GM23338 (cell line): ENCODE measurements around the gene ZNRF1.

Experiments
- EZH2 ChIP-seq: fragments of 200-600 bp; sonication (generic); IDR thresholded peaks from one replicate; pipeline ENCODE4 v1.8.0; 2017; ENCODE audit warnings: antibody characterized with exemption, mild to moderate bottlenecking, low read depth; ENCODE audit not compliant: unreplicated experiment
- EZH2phosphoT487 ChIP-seq: fragments of 200-600 bp; sonication (generic); IDR thresholded peaks from one replicate; pipeline ENCODE4 v1.8.1; 2018; ENCODE audit warnings: antibody characterized with exemption; ENCODE audit not compliant: unreplicated experiment
- JUNB ChIP-seq: IDR thresholded peaks from one replicate; pipeline ENCODE4 v1.6.1; 2016; ENCODE audit warnings: antibody characterized with exemption; ENCODE audit not compliant: unreplicated experiment
- POLR2AphosphoS5 ChIP-seq: IDR thresholded peaks from 2 replicates; pipeline ENCODE4 v1.6.1; 2016; ENCODE audit warnings: antibody characterized with exemption, low read depth
- TF ChIP-seq, protein P1 (sequence below), 2 experiments: fragments of 200-600 bp in 1 of 2; sonication (generic) in 1 of 2; conservative IDR thresholded peaks; 2 replicates each; pipeline versions ENCODE4 v1.5.1 to v1.6.1; 2016 to 2017; ENCODE audit warnings: antibody characterized with exemption in 2 of 2, low read depth in 2 of 2, mild to moderate bottlenecking in 2 of 2, moderate library complexity in 1 of 2
- TF ChIP-seq, protein P2 (sequence below): IDR thresholded peaks from one replicate; pipeline ENCODE4 v1.6.1; 2018; ENCODE audit warnings: antibody characterized with exemption; ENCODE audit not compliant: unreplicated experiment
- TF ChIP-seq, protein P3 (sequence below): IDR thresholded peaks from 2 replicates; pipeline ENCODE4 v1.6.1; 2016; ENCODE audit warnings: antibody characterized with exemption

DNA sequence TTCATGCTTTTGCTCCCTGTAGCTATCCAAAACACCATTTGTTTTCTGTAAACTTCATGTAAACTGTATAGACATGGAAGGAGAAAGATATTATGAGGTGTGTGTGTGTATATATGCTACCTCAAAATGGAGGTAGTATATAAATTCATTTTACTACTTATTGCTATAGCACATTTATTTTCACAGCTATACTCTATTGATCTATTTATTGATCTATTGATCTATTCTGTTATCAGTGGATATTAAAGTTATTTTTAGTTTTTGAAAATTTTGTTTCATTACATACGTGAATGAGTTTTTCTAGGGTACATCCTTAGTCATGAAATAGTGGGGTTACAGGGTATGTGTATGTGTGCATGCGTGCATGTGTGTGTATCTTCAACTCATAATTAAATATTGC, 15.5 kb downstream of the ZNRF1 start:
- TF ChIP-seq, protein P1, sequence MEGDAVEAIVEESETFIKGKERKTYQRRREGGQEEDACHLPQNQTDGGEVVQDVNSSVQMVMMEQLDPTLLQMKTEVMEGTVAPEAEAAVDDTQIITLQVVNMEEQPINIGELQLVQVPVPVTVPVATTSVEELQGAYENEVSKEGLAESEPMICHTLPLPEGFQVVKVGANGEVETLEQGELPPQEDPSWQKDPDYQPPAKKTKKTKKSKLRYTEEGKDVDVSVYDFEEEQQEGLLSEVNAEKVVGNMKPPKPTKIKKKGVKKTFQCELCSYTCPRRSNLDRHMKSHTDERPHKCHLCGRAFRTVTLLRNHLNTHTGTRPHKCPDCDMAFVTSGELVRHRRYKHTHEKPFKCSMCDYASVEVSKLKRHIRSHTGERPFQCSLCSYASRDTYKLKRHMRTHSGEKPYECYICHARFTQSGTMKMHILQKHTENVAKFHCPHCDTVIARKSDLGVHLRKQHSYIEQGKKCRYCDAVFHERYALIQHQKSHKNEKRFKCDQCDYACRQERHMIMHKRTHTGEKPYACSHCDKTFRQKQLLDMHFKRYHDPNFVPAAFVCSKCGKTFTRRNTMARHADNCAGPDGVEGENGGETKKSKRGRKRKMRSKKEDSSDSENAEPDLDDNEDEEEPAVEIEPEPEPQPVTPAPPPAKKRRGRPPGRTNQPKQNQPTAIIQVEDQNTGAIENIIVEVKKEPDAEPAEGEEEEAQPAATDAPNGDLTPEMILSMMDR (conservative IDR thresholded peaks at IDR 0.05; ENCODE audit: low read depth in 2 of 2) = no peak
- TF ChIP-seq EZH2phosphoT487 = no peak
- TF ChIP-seq, protein P2, sequence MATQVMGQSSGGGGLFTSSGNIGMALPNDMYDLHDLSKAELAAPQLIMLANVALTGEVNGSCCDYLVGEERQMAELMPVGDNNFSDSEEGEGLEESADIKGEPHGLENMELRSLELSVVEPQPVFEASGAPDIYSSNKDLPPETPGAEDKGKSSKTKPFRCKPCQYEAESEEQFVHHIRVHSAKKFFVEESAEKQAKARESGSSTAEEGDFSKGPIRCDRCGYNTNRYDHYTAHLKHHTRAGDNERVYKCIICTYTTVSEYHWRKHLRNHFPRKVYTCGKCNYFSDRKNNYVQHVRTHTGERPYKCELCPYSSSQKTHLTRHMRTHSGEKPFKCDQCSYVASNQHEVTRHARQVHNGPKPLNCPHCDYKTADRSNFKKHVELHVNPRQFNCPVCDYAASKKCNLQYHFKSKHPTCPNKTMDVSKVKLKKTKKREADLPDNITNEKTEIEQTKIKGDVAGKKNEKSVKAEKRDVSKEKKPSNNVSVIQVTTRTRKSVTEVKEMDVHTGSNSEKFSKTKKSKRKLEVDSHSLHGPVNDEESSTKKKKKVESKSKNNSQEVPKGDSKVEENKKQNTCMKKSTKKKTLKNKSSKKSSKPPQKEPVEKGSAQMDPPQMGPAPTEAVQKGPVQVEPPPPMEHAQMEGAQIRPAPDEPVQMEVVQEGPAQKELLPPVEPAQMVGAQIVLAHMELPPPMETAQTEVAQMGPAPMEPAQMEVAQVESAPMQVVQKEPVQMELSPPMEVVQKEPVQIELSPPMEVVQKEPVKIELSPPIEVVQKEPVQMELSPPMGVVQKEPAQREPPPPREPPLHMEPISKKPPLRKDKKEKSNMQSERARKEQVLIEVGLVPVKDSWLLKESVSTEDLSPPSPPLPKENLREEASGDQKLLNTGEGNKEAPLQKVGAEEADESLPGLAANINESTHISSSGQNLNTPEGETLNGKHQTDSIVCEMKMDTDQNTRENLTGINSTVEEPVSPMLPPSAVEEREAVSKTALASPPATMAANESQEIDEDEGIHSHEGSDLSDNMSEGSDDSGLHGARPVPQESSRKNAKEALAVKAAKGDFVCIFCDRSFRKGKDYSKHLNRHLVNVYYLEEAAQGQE = no peak
- TF ChIP-seq POLR2AphosphoS5 = no peak
- TF ChIP-seq JUNB = no peak
- TF ChIP-seq EZH2 = no peak
- TF ChIP-seq, protein P3, sequence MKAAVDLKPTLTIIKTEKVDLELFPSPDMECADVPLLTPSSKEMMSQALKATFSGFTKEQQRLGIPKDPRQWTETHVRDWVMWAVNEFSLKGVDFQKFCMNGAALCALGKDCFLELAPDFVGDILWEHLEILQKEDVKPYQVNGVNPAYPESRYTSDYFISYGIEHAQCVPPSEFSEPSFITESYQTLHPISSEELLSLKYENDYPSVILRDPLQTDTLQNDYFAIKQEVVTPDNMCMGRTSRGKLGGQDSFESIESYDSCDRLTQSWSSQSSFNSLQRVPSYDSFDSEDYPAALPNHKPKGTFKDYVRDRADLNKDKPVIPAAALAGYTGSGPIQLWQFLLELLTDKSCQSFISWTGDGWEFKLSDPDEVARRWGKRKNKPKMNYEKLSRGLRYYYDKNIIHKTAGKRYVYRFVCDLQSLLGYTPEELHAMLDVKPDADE = no peak
